K562 (cell line): ENCODE results near the gene THYN1.

Experiments used
- EGR1 ChIP-seq: fragments of 450-650 bp; conservative IDR thresholded peaks from 2 replicates; pipeline ENCODE4 v1.6.1; 2017; ENCODE audit warnings: mild to moderate bottlenecking
- ETV5 ChIP-seq: sonication (generic); formaldehyde crosslinking; IDR thresholded peaks from 2 replicates; pipeline ENCODE4 v1.4.0; 2020; ENCODE audit warnings: low read depth, mild to moderate bottlenecking, missing genetic modification reagents
- FOXP1 ChIP-seq: sonication (generic); formaldehyde crosslinking; IDR thresholded peaks from 2 replicates; pipeline ENCODE4 v1.8.0; 2022; ENCODE audit warnings: mild to moderate bottlenecking, missing genetic modification reagents
- POLR2A ChIP-seq: fragments of 450-650 bp; conservative IDR thresholded peaks from 2 replicates; pipeline ENCODE4 v1.6.1; 2016
- YY1 ChIP-seq, 3 experiments: IDR thresholded peaks; 2 replicates each; pipeline ENCODE4 v1.6.1; 2011; ENCODE audit warnings: low read length in 2 of 3, mild to moderate bottlenecking in 2 of 3, moderate library complexity in 2 of 3, borderline replicate concordance in 1 of 3, control low read depth in 1 of 3, low read depth in 1 of 3; ENCODE audit not compliant: insufficient read depth in 3 of 3, insufficient replicate concordance in 2 of 3, control insufficient read depth in 1 of 3, insufficient read length in 1 of 3; ENCODE audit errors: extremely low read depth in 1 of 3
- ZFP36 ChIP-seq: fragments of 150-350 bp; IDR thresholded peaks from 2 replicates; pipeline ENCODE4 v1.6.1; 2018; ENCODE audit warnings: low read length, low read depth; ENCODE audit not compliant: partially characterized antibody
- ZNF165 ChIP-seq: fragments of 250-450 bp; sonication (Bioruptor Pico); IDR thresholded peaks from 2 replicates; pipeline ENCODE4 v1.4.0; 2020; ENCODE audit warnings: borderline replicate concordance
- TF ChIP-seq, protein P1 (sequence below), 2 experiments: fragments of 450-650 bp; formaldehyde crosslinking in 1 of 2; IDR thresholded peaks; 2 replicates each; pipeline versions ENCODE4 v1.4.0 to v1.6.1; 2014 to 2020; ENCODE audit warnings: mild to moderate bottlenecking in 2 of 2, borderline replicate concordance in 1 of 2, low read depth in 1 of 2
- TF ChIP-seq, protein P2 (sequence below): fragments of 200-800 bp; sonication (Bioruptor generic); IDR thresholded peaks from 2 replicates; pipeline ENCODE4 v1.6.1; 2017; ENCODE audit warnings: missing genetic modification characterization, missing compliant biosample characterization
- TF ChIP-seq, protein P3 (sequence below), 3 experiments: IDR thresholded peaks in 2 of 3; conservative IDR thresholded peaks in 1 of 3; 2 replicates each; pipeline ENCODE4 v1.5.1; 2011 to 2012; ENCODE audit warnings: low read length in 3 of 3, mild to moderate bottlenecking in 3 of 3, control low read depth in 2 of 3, improper control_type of control experiment in 1 of 3, inconsistent platforms in 1 of 3, low read depth in 1 of 3, mixed read lengths in 1 of 3, moderate library complexity in 1 of 3; ENCODE audit not compliant: insufficient read depth in 2 of 3

DNA sequence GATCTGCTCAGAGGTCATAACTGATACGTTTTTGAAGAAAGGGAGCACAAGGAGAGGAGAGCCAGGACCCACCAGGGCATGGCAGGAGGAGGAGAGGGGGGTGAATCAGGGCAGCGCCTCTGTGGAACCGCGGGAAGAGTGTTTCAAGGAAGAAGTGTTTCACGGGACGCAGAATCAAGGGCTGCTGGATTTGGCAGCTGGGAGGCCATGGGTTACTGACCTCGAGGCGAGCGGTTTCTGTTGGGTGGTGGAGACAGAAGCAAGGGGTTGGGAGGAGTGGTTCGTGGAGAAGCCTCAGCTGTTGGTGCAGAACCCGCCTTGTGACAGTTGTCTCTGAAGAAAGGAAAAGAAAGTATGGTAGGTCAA, 15.6 kb downstream of the THYN1 start:
- TF ChIP-seq POLR2A (no peak), ZNF165 (no peak), YY1 (IDR thresholded peaks at IDR 0.05; ENCODE audit: borderline replicate concordance in 1 of 3, control insufficient read depth in 1 of 3, extremely low read depth in 1 of 3, insufficient read depth in 3 of 3, insufficient read length in 1 of 3, insufficient replicate concordance in 2 of 3, low read depth in 1 of 3, low read length in 2 of 3) (no peak), ETV5 (no peak), EGR1 (no peak), ZFP36 (no peak), FOXP1 (CRISPR knock-in tag) (no peak)
- TF ChIP-seq, protein P1, sequence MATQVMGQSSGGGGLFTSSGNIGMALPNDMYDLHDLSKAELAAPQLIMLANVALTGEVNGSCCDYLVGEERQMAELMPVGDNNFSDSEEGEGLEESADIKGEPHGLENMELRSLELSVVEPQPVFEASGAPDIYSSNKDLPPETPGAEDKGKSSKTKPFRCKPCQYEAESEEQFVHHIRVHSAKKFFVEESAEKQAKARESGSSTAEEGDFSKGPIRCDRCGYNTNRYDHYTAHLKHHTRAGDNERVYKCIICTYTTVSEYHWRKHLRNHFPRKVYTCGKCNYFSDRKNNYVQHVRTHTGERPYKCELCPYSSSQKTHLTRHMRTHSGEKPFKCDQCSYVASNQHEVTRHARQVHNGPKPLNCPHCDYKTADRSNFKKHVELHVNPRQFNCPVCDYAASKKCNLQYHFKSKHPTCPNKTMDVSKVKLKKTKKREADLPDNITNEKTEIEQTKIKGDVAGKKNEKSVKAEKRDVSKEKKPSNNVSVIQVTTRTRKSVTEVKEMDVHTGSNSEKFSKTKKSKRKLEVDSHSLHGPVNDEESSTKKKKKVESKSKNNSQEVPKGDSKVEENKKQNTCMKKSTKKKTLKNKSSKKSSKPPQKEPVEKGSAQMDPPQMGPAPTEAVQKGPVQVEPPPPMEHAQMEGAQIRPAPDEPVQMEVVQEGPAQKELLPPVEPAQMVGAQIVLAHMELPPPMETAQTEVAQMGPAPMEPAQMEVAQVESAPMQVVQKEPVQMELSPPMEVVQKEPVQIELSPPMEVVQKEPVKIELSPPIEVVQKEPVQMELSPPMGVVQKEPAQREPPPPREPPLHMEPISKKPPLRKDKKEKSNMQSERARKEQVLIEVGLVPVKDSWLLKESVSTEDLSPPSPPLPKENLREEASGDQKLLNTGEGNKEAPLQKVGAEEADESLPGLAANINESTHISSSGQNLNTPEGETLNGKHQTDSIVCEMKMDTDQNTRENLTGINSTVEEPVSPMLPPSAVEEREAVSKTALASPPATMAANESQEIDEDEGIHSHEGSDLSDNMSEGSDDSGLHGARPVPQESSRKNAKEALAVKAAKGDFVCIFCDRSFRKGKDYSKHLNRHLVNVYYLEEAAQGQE (IDR thresholded peaks at IDR 0.05; ENCODE audit: borderline replicate concordance), result no peak
- TF ChIP-seq, protein P1 (CRISPR knock-in tag; IDR thresholded peaks at IDR 0.05; ENCODE audit: low read depth), result no peak
- TF ChIP-seq, protein P2, sequence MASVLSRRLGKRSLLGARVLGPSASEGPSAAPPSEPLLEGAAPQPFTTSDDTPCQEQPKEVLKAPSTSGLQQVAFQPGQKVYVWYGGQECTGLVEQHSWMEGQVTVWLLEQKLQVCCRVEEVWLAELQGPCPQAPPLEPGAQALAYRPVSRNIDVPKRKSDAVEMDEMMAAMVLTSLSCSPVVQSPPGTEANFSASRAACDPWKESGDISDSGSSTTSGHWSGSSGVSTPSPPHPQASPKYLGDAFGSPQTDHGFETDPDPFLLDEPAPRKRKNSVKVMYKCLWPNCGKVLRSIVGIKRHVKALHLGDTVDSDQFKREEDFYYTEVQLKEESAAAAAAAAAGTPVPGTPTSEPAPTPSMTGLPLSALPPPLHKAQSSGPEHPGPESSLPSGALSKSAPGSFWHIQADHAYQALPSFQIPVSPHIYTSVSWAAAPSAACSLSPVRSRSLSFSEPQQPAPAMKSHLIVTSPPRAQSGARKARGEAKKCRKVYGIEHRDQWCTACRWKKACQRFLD (CRISPR knock-in tag), result no peak
- TF ChIP-seq, protein P3, sequence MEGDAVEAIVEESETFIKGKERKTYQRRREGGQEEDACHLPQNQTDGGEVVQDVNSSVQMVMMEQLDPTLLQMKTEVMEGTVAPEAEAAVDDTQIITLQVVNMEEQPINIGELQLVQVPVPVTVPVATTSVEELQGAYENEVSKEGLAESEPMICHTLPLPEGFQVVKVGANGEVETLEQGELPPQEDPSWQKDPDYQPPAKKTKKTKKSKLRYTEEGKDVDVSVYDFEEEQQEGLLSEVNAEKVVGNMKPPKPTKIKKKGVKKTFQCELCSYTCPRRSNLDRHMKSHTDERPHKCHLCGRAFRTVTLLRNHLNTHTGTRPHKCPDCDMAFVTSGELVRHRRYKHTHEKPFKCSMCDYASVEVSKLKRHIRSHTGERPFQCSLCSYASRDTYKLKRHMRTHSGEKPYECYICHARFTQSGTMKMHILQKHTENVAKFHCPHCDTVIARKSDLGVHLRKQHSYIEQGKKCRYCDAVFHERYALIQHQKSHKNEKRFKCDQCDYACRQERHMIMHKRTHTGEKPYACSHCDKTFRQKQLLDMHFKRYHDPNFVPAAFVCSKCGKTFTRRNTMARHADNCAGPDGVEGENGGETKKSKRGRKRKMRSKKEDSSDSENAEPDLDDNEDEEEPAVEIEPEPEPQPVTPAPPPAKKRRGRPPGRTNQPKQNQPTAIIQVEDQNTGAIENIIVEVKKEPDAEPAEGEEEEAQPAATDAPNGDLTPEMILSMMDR (IDR thresholded peaks at IDR 0.05 in 2 of 3, conservative IDR thresholded peaks at IDR 0.05 in 1 of 3; ENCODE audit: insufficient read depth in 2 of 3, low read depth in 1 of 3, low read length in 3 of 3), result no peak
